Epidermal melanocyte (primary cell): Measurements from ENCODE around the gene ATP1A4.
A peak's percentile ranks its signal among the peaks of the same experiment; 100 is the strongest.

Experiments used
- DNase-seq: peaks from one replicate; pipeline ENCODE4 v3.0.0; 2011; ENCODE audit warnings: low spot score; ENCODE audit not compliant: insufficient read length

The ATP1A4 gene

DNA sequence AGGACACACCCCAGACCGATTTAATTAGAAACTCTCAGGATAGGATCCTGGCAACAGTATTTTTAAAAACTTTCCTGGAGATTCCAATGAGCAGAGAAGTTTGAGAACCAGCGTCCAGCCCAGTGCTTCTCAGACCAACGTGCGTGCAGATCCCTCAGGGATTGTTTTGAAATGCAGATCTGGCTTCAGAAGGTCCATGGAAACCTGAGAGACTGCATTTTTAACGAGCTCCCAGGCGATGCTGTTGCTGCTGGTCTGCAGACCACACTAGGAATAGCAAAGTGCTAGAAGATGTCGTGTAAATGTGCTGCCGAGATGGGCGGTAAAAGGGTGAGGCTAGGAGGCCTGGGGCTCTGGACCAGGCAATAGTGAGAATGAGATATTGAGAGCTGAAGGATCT lies 20.6 kb downstream of the ATP1A4 start:
- no peak for DNase-seq

DNA sequence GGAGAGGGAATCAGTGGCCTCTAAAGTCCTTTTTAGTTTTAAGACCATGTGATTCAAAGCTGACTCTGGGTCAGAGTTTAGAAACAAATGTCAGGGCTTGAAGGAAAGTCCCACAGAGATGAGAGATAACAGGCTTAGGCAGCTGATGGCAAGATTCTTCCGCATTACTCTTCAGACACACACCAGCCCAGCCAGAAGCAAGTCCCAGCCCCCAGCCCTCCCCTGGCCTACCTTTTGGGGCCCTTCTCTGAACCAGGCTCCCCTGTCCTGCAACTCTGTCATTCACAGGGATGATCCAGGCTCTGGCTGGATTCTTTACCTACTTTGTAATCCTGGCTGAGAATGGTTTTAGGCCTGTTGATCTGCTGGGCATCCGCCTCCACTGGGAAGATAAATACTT lies 25.8 kb downstream of the ATP1A4 start:
- DNase-seq, result no peak

DNA sequence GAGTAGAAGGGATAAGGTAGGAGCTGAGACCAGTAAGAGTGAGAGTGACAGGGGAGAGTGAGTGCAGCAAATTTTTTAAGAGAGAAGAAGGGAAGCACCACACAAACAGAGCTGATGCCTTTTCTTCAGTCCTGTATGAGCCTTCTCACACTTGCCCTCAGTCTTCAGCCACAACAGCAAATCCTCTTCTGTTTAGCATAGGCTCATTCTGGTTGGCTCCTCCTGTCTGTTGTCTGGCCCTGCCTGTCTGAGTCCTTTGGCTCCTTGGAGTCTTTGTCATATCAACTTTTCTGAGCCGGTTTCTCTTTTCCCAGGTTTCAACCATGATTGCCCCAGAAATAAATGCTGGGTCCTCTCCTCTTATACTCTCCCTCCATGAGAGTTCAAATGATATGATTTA lies 26.3 kb downstream of the ATP1A4 start:
- no peak for DNase-seq

DNA sequence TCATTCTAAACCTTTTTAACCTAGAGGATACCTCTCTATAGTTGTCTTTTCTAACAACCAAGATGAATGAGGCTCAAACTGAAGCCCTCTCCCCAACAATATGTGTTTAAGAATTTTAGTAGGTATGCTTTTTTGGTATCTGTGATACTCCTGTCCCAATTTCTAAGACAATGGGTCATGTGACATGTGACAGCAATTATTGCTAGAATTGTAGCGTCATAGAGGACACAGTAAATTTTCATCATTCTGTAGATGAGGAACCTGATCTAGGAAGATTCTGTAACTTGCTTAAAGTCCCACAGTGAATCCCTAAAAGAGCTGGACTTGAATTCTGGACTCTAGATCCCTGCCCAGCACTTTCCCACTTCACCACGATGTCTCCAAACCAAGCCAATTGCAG lies 27.3 kb downstream of the ATP1A4 start:
- DNase-seq, result no peak

DNA sequence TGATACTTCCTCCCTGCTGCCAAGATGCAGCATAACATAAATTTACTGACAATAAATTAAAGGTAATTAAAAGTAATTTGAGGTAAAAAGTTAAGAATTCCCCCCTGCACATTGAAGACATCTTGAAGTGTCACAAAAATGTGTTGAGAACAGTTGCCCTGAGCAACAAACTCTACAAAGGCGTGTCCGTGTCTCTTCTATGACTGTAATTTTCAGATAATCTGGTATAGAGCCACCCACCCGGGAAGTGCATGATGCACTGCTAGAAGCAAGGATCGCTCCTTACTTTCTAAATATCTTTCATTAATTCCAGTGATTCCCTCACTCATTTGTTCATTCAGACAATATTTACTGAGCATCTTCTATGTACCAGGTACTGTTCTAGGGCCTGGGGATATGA lies 27.9 kb downstream of the ATP1A4 start:
- no peak for DNase-seq

- DNase-seq, result no peak
These were observed 34.8 kb downstream of the ATP1A4 start for GRCh38 chr1:160186246-160186645.

DNA sequence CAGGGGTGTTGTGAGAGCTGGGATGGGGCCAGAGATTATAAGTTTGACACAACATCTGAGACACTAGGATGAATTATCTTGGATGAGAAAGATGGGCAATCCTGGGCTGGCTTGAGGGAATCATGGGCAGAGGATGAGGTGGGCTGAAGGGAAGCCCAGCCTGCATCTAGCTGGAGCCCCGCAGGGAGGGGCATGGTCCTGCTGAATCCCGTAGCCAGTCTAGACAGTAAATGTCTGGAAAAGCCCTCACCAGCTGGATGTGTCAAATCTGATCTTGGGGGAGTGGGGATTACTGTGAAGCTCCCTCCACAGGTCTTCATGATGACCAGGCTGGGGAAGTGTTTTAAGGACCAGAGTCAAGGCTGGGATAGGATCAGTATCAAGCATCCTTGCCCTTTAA lies 35.3 kb downstream of the ATP1A4 start:
- DNase-seq, result no peak

DNA sequence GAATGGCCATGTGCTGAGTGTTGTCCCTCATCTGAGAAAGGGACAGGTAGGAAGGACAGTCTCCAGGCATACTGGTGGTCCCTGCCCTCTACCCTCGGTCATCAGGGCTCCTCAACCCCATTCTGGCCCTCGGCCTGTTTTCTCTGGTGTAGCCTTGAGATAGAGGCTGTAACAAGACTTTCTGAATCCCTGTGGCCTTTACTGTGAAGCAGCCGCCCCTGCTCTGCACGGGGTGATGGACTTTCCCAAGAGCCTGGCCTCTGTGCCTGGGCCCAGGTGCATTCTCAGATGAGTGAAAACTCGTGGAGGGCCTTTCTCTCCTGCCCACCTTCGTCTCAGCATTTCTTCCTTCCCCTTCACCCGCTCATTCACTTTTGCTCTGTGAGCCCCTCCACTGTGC lies 36.0 kb downstream of the ATP1A4 start:
- no peak for DNase-seq

- DNase-seq, result no peak
These were observed 36.9 kb downstream of the ATP1A4 start for GRCh38 chr1:160188341-160188740.

DNA sequence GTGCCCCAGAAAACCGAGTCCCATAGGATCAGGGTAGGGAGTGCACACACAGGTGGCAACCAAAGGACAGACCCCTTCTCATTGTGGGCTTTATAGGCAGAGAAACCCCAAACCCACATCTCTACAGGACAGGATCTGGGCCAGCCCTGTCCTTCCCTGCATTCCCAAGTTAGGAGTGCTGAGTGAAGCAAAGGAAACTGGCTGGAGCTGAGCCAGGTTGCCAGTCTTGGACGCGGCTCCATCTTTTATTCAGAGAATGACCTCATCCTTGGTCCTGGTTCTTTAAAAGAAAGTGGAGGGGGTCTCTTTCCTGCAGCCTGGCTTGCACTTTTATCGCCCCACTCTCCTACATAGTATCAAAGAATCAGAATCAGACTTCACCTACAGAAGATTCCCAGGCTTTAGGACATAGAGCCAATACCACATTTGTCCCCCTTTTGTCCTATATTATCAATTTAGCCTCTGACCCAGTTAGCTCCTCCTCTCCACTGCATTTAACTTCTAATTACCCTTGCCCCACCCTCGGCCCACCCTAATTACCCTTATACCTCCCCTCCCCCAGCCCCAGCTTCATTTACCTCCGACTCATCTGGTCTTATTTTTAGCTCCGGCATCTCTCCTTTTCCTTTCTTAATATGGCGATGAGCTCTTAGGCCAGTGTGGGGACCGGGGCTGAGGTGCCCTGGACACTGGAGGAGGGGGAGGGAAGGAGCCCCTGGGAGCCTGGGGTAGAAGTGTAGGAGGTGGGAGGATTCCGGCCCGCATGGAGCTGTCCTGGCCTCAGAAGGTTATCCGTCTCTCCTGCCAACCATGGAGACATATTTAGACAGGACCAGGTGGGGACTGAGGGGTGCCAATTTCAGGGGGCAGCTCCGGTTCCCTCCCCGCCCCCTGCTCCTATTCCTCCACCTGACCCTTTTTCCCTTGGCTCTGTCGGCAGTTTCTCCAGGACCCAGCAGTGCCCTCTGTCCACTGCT lies 38.5 kb downstream of the ATP1A4 start, which contains the start of gene CASQ1:
TSS of gene CASQ1 (plus strand) at position 927 of the 977 bp plus-strand sequence. CDS start 177 bp downstream, outside the sequence.
- DNase-seq, result no peak

DNA sequence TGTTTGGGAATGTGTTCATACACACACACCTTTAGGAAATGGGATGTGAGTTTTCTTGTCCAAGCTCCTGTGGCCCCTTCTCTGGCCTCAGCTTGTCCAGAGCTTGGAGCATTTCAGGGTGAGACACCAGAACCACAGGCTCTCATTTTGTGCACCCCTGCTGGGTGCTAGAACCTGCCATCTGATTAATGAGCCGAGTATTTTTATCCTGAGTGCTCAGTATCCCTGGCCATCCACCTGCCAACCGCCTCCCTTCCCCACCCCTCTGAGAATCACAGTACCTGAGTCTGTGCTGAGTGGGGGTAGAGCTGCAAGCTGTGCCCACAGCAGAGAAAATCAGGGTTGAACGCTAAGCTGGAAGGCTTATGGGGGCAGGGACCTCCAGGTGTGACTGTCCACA lies 40.4 kb downstream of the ATP1A4 start:
- no peak for DNase-seq

- DNase-seq, result no peak
These were observed 40.8 kb downstream of the ATP1A4 start for GRCh38 chr1:160192234-160192633.

DNA sequence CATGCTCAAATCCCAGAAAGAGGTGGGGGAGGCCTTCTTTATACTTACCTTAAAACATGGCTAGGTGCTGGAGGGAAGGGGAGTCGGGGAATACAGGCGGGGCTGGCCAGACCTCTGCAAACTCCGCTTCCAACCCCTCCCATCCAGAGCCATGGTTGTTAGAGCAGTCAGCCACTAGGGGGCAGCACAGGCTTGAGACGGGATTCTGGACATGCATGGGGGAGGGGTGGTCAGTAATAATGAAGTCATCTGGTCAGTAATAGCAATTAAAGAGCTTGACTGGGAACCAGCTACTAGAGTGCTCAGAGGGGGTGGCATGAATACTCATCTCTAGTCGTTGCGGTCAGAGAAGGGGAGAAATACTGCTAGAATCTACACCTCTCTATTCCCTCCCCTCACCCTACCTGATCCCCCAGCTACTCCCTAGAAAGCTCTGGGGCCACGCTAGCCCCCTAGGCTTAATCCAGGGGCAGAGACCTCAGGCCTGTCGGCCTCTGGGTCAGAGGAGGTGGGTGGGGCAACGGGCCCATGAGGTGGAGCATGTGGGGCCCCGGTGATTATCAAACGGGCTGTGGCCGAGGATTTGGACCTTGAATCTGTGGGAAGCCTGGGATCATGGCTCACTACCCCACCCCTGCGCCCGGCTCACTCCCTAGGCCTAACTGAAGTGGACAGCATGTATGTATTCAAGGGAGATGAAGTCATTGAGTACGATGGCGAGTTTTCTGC lies 41.9 kb downstream of the ATP1A4 start:
- DNase-seq, result peak; percentile 80

DNA sequence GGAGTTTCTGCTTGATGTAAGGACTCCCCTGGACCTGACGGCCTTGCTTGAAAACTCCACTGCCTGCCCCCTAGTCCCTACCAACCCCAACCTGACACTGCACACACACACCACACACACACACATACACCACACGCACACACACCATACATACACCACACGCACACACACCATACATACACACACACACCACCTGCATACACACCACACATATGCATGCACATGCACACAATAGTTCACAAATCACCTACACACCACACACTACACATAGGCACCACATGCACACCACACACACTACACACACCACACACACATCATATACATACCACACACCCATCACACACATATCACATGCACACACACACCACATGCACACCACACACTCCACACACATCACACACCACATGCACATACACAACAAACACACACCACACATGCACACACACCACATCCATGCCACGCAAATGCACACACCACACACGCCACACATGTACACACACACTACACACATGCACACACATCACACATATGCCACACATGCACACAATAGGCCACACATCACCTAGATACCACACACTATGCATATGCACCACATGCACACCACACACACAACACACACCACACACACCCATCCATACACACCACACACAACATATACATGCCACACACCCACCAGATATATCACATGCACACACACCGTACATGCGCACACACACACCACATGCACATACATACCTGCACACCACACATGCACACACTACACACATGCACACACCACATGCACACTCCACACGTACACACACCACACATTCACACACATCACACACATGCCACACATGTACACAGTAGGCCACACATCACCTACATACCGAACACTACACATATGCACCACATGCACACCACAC lies 42.7 kb downstream of the ATP1A4 start:
- no peak for DNase-seq

DNA sequence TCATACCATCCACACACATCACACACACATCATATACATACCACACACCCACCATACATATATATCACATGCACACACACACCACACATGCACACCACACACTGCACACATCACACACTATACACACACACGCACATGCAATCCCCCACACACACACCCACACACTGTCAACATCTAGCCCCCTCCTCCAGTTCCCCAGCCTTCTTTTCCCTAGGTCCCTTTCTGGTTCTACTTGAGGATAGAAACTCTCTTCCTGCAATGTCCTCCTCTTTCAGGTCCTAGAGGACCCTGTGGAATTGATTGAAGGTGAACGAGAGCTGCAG lies 43.3 kb downstream of the ATP1A4 start:
- DNase-seq, result no peak

DNA sequence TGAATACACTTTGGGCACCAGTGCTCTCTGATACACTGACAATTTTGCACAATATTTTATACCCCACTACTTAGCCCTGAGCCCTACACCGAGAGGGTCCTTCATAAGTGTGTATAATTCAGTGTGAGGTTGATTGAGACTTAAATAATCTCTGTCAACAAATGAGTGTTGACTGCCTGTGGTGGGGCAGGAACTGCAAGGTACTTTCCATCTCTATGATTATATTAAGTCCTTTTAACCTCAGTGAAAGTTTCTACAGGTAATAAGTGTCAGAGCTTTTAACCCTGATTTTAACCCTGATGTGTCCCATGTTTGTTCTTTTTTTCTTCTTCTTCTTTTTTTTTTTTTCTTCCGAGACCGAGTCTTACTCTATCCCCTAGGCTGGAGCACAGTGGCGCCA lies 44.7 kb downstream of the ATP1A4 start:
- no peak for DNase-seq

DNA sequence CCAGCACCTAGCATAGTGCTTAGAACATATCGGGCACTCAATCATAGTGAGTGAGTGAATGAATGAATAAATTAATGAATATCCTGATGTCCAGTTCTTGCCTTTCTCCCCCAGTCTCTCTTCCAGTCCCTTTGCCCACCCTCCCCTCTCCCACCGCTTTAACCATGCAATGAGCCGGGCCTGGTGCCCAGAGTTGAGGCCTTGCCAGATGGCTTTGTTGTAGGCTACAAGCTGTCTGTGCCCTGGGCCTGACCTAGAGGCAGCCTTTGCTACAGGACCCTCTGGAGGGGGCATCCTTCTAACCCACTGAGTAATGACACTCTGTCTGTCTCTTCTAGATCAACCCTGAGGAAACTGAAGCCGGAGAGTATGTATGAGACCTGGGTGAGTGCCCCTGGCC lies 45.8 kb downstream of the ATP1A4 start:
- no peak for DNase-seq

- DNase-seq, result peak; percentile 2
These were observed 49.4 kb downstream of the ATP1A4 start for GRCh38 chr1:160200786-160201185.

DNA sequence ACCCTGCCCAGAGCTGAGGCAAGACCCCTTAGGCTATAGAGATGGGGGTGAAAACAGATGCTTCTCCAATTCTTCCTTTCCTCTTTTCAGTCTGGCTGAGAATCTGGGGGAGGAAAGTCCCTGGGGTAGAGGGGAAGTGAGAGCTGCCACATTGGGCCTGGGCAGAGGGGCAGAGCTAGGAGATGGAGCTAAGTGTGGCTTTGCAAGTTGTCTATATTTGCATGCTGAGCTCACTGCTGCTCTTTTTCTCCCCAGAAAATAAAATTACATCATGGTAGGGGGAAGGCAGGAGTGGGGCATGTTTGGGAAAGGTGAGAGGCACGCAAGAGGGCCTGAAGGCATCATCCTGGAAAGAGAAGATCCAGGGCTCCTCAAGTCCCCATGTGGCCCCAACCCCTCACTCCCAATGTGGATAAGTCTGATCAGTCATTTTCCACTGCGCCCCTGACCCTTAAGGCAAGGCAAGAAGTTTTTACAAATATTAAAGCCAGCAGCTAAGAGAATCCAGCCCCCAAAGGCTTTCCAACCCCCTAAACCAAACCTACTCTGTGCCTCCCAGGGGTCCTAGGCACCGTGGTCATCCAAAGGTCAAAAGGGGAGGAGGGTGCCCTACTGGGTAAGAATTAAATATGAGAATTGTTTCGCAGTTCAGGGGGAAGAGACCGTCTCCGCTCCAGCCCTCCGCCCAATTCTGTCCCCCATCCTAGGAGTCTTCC lies 53.3 kb downstream of the ATP1A4 start:
- DNase-seq, result peak; percentile 12

DNA sequence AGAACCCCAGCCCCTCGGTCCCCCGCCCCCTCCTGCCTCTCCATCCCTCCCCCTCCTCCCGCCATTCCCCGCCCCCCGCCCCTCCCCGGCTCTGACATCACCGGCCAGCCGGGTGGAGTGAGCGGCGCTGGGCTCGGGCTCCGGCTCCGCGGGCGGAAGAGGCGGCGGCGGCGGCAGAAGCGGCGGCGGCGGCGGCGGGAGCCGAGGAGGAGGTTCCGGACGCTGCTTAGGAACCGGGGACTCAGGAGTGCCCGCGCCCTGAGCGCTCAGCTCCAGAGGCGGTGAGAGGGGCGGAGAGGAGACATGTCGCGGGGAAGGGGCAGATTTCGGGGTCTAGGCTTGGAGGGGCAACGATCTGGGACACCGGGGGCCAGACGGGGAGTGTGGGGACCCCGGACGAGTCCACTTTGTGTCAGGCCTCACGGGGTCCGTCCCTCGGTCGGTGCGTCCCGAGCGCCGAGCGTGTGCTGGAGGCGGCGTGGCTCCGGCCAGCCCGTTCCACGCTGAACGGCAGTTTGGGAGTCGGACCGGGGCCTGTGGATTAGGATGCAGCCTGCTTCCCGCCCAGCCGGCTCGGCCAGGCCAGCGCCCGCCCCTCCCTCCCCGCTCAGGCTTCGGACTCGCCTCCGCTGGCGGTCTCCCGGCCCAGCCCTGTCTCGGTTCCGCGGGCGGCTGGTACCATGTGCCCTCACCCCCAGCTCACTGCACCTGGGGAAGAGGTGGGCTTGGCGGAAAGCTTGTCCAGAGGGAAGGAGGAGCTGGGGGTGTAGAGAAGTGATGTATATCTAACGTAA lies 54.0 kb downstream of the ATP1A4 start, which contains the start of gene PEA15:
TSS of gene PEA15 (plus strand) at position 143 of the 794 bp plus-strand sequence. CDS start 6,161 bp downstream, outside the sequence.
- peak; percentile 84 for DNase-seq
